GM12801 (cell line): ENCODE measurements around the gene FAM8A1.

Source experiments
- CTCF ChIP-seq: IDR thresholded peaks from one replicate; pipeline ENCODE4 v1.5.1; 2011; ENCODE audit warnings: control low read depth; ENCODE audit not compliant: insufficient read length; ENCODE audit errors: extremely low read depth

FAM8A1 gene

GRCh38 chr6:17612048-17612447 is 11.9 kb downstream of the FAM8A1 start:
- TF ChIP-seq CTCF, result no peak

DNA sequence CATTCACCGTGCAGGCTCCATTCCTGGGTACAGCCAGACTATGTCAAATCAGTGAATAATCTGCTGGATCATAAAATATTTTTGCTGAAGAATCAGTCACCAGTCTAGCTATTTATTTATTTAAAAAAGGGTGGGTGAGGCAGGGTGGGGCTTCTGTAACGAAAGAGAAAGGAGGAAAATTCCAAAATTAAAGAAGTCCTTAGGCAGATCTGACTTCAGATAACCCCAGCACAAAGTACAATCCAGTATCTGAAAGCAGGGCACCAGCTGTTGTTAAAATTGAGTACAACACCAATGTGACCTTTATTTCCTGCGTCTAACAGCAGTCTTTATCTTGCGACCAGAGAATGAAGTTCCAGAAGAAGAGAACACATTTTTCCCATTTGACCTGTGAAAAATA is 15.7 kb downstream of the FAM8A1 start:
- no peak for TF ChIP-seq CTCF

GRCh38 chr6:17621003-17621402 is 20.9 kb downstream of the FAM8A1 start:
- TF ChIP-seq CTCF, result no peak

- TF ChIP-seq CTCF, result no peak
Measured at GRCh38 chr6:17622144-17622543, 22.0 kb downstream of the FAM8A1 start.

DNA sequence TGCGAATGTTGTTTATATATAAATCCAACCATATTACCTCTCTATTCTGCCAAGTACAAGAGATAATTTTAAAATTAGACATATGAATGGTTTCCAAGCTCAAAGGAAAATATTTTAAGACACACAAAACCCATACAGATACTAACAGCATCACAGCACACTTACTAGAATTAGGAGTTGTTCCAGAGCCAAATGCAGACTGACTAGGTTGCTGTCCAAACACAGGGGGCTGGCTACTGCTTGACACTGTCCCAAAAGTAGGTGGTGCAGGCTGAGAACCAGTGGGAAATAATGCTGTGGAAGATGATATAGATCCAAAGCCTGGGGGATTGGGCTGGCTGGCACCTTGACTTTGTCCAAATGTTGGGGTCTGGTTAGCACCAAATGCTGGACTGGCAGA is 24.3 kb downstream of the FAM8A1 start:
- no peak for TF ChIP-seq CTCF

- no peak for TF ChIP-seq CTCF
Measured at GRCh38 chr6:17628873-17629272, 28.8 kb downstream of the FAM8A1 start.

DNA sequence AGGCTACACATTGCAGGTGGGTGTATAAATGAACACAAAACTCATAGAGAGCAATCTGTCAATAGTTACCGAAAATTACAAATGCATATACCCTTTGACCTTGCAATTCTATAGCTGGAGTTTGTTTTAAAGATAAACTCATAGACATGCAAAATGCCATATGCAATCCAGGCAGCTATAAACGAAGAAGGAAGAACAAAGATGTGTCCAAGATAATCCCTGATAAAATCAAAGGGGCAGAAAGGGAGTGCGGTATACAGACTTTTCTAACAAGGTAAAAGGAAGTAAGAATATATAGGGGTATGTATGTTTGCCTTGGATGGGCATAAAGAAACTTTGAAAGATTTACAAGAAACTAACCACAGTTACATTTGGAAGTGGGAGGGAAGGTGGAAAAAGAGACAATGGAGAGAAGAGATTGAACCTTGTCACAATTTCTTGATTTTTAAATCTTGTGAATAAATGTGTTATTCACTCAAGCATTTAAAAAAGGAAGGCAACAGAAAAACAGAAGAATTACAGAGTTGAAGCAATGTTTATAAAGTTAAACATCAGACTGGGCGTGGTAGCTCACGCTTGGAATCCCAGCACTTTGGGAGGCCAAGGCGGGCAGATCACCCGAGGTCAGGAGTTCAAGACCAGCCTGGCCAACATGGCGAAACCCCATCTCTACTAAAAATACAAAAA is 29.9 kb downstream of the FAM8A1 start:
- no peak for TF ChIP-seq CTCF

DNA sequence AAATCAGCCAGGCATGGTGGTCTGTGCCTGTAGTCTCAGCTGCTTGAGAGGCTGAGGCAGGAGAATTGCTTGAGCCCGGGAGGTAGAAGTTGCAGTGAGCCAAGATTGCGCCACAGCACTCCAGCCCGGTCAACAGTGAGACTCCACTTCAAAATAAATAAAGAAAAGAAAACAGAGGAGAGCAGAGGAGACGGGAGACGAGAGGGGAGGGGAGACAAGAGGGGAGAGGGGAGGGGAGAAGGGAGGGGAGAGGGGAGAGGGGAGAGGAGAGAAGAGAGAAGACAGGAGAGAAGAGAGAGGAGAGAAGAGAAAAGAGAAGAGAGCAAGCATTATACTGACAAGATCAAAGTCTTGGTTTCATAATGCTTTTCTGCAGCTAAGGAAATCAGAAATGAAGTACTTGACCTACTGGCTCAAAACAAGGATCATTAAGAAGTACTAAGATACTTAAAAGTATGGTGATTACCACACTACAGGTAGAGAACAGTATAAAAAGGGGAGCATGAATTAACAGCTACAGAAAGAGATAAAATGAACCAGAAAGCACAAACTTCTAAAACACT is 30.5 kb downstream of the FAM8A1 start:
- TF ChIP-seq CTCF, result no peak
